Loucy (cell line): ENCODE data around the gene STRADA.

Experiments used
- H2AFZ ChIP-seq: fragments of 200-600 bp; sonication (generic); 2 replicates; pipeline ENCODE4 v1.6.0; 2016; ENCODE audit warnings: antibody characterized with exemption, mild to moderate bottlenecking, low read length, moderate library complexity
- H3F3A ChIP-seq: fragments of 200-600 bp; 2 replicates; pipeline ENCODE4 v1.6.0; 2016; ENCODE audit warnings: antibody characterized with exemption, low read depth, mild to moderate bottlenecking
- H3K27me3 ChIP-seq: fragments of 200-600 bp; sonication (generic); 2 replicates; pipeline ENCODE4 v1.6.1; 2014; ENCODE audit warnings: low read length, mild to moderate bottlenecking; ENCODE audit not compliant: insufficient read depth, poor library complexity, severe bottlenecking
- H3K36me3 ChIP-seq: fragments of 200-600 bp; sonication (generic); 2 replicates; pipeline ENCODE4 v1.6.1; 2016; ENCODE audit warnings: low read length; ENCODE audit not compliant: insufficient read depth
- H3K4me1 ChIP-seq: fragments of 200-600 bp; sonication (generic); 2 replicates; pipeline ENCODE4 v1.5.1; 2014; ENCODE audit warnings: low read length, mild to moderate bottlenecking; ENCODE audit not compliant: insufficient read depth, poor library complexity, severe bottlenecking
- H3K4me2 ChIP-seq: fragments of 200-600 bp; sonication (generic); 2 replicates; pipeline ENCODE4 v1.6.0; 2014; ENCODE audit warnings: antibody characterized with exemption, low read length, low read depth, mild to moderate bottlenecking; ENCODE audit not compliant: poor library complexity, severe bottlenecking
- H3K4me3 ChIP-seq: fragments of 200-600 bp; sonication (generic); 2 replicates; pipeline ENCODE4 v1.5.1; 2014; ENCODE audit warnings: low read length, mild to moderate bottlenecking, mixed read lengths; ENCODE audit not compliant: poor library complexity, severe bottlenecking
- H3K79me2 ChIP-seq: fragments of 200-600 bp; sonication (generic); 2 replicates; pipeline ENCODE4 v1.6.1; 2014; ENCODE audit warnings: low read length; ENCODE audit not compliant: insufficient read depth
- H3K9ac ChIP-seq: fragments of 200-600 bp; sonication (generic); 2 replicates; pipeline ENCODE4 v1.6.0; 2014; ENCODE audit warnings: mild to moderate bottlenecking, low read depth, low read length, moderate library complexity; ENCODE audit not compliant: poor library complexity, severe bottlenecking
- H3K9me2 ChIP-seq: fragments of 200-600 bp; sonication (generic); replicated peaks from 2 replicates; pipeline ENCODE4 v1.6.1; 2016; ENCODE audit warnings: low read depth, low read length, mixed read lengths
- H3K9me3 ChIP-seq: fragments of 200-600 bp; sonication (generic); 2 replicates; pipeline ENCODE4 v1.6.1; 2014; ENCODE audit warnings: mild to moderate bottlenecking, antibody characterized with exemption, low read length, low read depth; ENCODE audit not compliant: insufficient read depth
- H4K20me1 ChIP-seq: fragments of 200-600 bp; sonication (generic); 2 replicates; pipeline ENCODE4 v1.6.0; 2014; ENCODE audit warnings: antibody characterized with exemption, low read length, mild to moderate bottlenecking; ENCODE audit not compliant: insufficient read depth, poor library complexity, severe bottlenecking
- CTCF ChIP-seq: fragments of 200-600 bp; sonication (generic); conservative IDR thresholded peaks from 2 replicates; pipeline ENCODE4 v1.5.1; 2014; ENCODE audit warnings: mild to moderate bottlenecking, antibody characterized with exemption, low read length
- EZH2phosphoT487 ChIP-seq: fragments of 200-600 bp; IDR thresholded peaks from 2 replicates; pipeline ENCODE4 v1.6.1; 2018; ENCODE audit warnings: antibody characterized with exemption, mild to moderate bottlenecking, moderate library complexity, borderline replicate concordance

The STRADA gene

GRCh38 chr17:63685578-63685977 lies 56.0 kb downstream of the STRADA start:
- TF ChIP-seq EZH2phosphoT487 (no peak), CTCF (no peak)
- Histone ChIP-seq H2AFZ (no peak overlapping the region), H3K9me3 (no peaks in the 10 kb centered on the region), H3K4me2 (no peak overlapping the region), H3K9ac (no peak overlapping the region), H4K20me1 (no peaks in the 10 kb centered on the region), H3F3A (no peaks in the 10 kb centered on the region), H3K4me3 (no peak overlapping the region), H3K4me1 (no peaks in the 10 kb centered on the region), H3K79me2 (no peaks in the 10 kb centered on the region), H3K36me3 (peaks cover 78% of the 10 kb centered on the region; the same call in 1 of the 2 replicates), H3K9me2 (no peaks in the 10 kb centered on the region), H3K27me3 (no peaks in the 10 kb centered on the region)

GRCh38 chr17:63685041-63685440 lies 56.6 kb downstream of the STRADA start:
- H3K9ac ChIP-seq, result no peak overlapping the region
- H3K4me2 ChIP-seq, result no peak overlapping the region
- H4K20me1 ChIP-seq, result no peaks in the 10 kb centered on the region
- TF ChIP-seq CTCF, result no peak
- no peak for TF ChIP-seq EZH2phosphoT487
- peaks cover 78% of the 10 kb centered on the region; the same call in 1 of the 2 replicates for H3K36me3 ChIP-seq
- H3K9me2 ChIP-seq, result no peaks in the 10 kb centered on the region
- no peak overlapping the region for H3K4me3 ChIP-seq
- no peaks in the 10 kb centered on the region for H3K4me1 ChIP-seq
- no peaks in the 10 kb centered on the region for H3F3A ChIP-seq
- H2AFZ ChIP-seq, result no peak overlapping the region
- no peaks in the 10 kb centered on the region for H3K9me3 ChIP-seq
- no peaks in the 10 kb centered on the region for H3K27me3 ChIP-seq
- no peaks in the 10 kb centered on the region for H3K79me2 ChIP-seq

GRCh38 chr17:63682981-63683380 lies 58.6 kb downstream of the STRADA start:
- H3K4me2 ChIP-seq, result no peak overlapping the region
- TF ChIP-seq CTCF, result no peak
- TF ChIP-seq EZH2phosphoT487, result no peak
- H3K4me3 ChIP-seq, result no peak overlapping the region
- no peaks in the 10 kb centered on the region for H3K4me1 ChIP-seq
- H4K20me1 ChIP-seq, result no peaks in the 10 kb centered on the region
- H3K79me2 ChIP-seq, result no peaks in the 10 kb centered on the region
- peaks cover 57% of the 10 kb centered on the region; the same call in 1 of the 2 replicates for H3K36me3 ChIP-seq
- no peak overlapping the region for H3K9ac ChIP-seq
- no peaks in the 10 kb centered on the region for H3K9me3 ChIP-seq
- H2AFZ ChIP-seq, result no peak overlapping the region
- H3K27me3 ChIP-seq, result no peaks in the 10 kb centered on the region
- H3K9me2 ChIP-seq, result no peaks in the 10 kb centered on the region
- H3F3A ChIP-seq, result no peaks in the 10 kb centered on the region
